ENCODE data around the gene ADGRV1.

DNA sequence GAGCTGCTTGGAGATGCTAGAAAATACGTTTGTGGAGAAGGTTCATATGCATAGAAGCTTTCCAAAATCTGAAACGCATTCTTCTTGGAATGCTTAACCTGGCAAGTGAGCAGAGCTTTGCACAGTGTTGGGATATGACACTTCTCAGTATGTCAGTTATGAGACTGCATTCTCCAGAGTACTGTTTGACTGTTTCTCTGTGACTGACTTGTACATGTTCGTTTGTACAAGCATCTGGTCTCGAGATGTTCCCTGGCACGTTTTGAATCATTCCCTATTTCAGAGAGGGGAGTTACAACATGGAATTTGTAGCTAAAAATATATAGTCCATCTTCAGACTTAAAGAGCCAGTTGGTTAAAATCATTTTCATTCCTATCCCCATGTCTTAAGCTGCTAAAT lies 552.1 kb downstream of the ADGRV1 start:
- peak in 1 of 2 donors; percentile 38 for TF ChIP-seq POLR2A (IDR thresholded peaks at IDR 0.05)
- TF ChIP-seq, protein P1, sequence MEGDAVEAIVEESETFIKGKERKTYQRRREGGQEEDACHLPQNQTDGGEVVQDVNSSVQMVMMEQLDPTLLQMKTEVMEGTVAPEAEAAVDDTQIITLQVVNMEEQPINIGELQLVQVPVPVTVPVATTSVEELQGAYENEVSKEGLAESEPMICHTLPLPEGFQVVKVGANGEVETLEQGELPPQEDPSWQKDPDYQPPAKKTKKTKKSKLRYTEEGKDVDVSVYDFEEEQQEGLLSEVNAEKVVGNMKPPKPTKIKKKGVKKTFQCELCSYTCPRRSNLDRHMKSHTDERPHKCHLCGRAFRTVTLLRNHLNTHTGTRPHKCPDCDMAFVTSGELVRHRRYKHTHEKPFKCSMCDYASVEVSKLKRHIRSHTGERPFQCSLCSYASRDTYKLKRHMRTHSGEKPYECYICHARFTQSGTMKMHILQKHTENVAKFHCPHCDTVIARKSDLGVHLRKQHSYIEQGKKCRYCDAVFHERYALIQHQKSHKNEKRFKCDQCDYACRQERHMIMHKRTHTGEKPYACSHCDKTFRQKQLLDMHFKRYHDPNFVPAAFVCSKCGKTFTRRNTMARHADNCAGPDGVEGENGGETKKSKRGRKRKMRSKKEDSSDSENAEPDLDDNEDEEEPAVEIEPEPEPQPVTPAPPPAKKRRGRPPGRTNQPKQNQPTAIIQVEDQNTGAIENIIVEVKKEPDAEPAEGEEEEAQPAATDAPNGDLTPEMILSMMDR (IDR thresholded peaks at IDR 0.05): no peak

Measured in thyroid gland (tissue), 4 donors.